Fibroblast of lung (primary cell): ENCODE data around the gene SAYSD1. TPM values are rescaled to one million over a fixed set of nuclear protein-coding genes. Genes with fewer than 3 reads are reported as not detected.

Experiments
- DNase-seq, 2 donors: peaks; one replicate each; pipeline versions ENCODE4 v3.0.0 to v3.0.0-alpha.2; 2010; ENCODE audit warnings: low read depth in 2 of 2
- H2AFZ ChIP-seq: 2 replicates; pipeline ENCODE4 v1.5.1; 2012; ENCODE audit warnings: low read length, control low read depth, inconsistent platforms
- H3K27ac ChIP-seq: 2 replicates; pipeline ENCODE4 v1.5.1; 2011; ENCODE audit warnings: low read length, control low read depth; ENCODE audit not compliant: insufficient read depth
- H3K27me3 ChIP-seq: 2 replicates; pipeline ENCODE4 v1.5.1; 2011; ENCODE audit warnings: mild to moderate bottlenecking, low read length; ENCODE audit not compliant: control insufficient read depth, insufficient read depth
- H3K36me3 ChIP-seq: 2 replicates; pipeline ENCODE4 v1.5.1; 2011; ENCODE audit warnings: low read length; ENCODE audit not compliant: control insufficient read depth, insufficient read depth
- H3K4me1 ChIP-seq: 2 replicates; pipeline ENCODE4 v1.5.1; 2011; ENCODE audit warnings: low read length; ENCODE audit not compliant: control insufficient read depth, insufficient read depth; ENCODE audit errors: extremely low read depth
- H3K4me2 ChIP-seq: 2 replicates; pipeline ENCODE4 v1.5.1; 2011; ENCODE audit warnings: low read length, control low read depth; ENCODE audit not compliant: insufficient read depth; ENCODE audit errors: extremely low read depth
- H3K4me3 ChIP-seq, 4 experiments: fragments of 200-600 bp in 1 of 4; sonication (generic) in 1 of 4; replicated peaks in 1 of 4; 2 replicates each; pipeline ENCODE4 v1.5.1; 2011 to 2016; ENCODE audit warnings: low read length in 4 of 4, low read depth in 3 of 4, mild to moderate bottlenecking in 3 of 4, control low read depth in 2 of 4, inconsistent platforms in 1 of 4, mixed read lengths in 1 of 4; ENCODE audit not compliant: insufficient read depth in 1 of 4; ENCODE audit errors: control extremely low read depth in 1 of 4
- H3K79me2 ChIP-seq: 2 replicates; pipeline ENCODE4 v1.5.1; 2012; ENCODE audit warnings: mild to moderate bottlenecking, low read length, inconsistent platforms; ENCODE audit not compliant: control insufficient read depth, insufficient read depth
- H3K9ac ChIP-seq: 2 replicates; pipeline ENCODE4 v1.5.1; 2011; ENCODE audit warnings: mild to moderate bottlenecking, low read length, control low read depth; ENCODE audit not compliant: insufficient read depth
- H3K9me3 ChIP-seq: 2 replicates; pipeline ENCODE4 v1.5.1; 2012; ENCODE audit warnings: low read depth, low read length; ENCODE audit not compliant: control insufficient read depth, insufficient read depth
- H4K20me1 ChIP-seq: 2 replicates; pipeline ENCODE4 v1.5.1; 2011; ENCODE audit warnings: low read length; ENCODE audit not compliant: control insufficient read depth, insufficient read depth; ENCODE audit errors: extremely low read depth
- EZH2 ChIP-seq: IDR thresholded peaks from 2 replicates; pipeline ENCODE4 v1.5.1; 2012; ENCODE audit warnings: low read length, control low read depth, mild to moderate bottlenecking; ENCODE audit errors: missing control alignments
- polyA plus RNA-seq, 2 donors: library from polyadenylated mRNA; depleted of rRNA in 1 of 2; stranded (reverse) in 1 of 2; unstranded in 1 of 2; fragments of >200 nt; gene quantifications; 2 replicates each; pipeline ENCODE4 v1.2.1, GENCODE V29; 2011 to 2012; ENCODE audit warnings: missing spikeins in 1 of 2
- total RNA-seq: library from RNA; depleted of rRNA; stranded (reverse); fragments of >200 nt; gene quantifications from 2 replicates; pipeline ENCODE4 v1.2.1, GENCODE V29; 2014
- TF ChIP-seq, protein P1 (sequence below), 2 donors: IDR thresholded peaks in 1 of 2; conservative IDR thresholded peaks in 1 of 2; 1 replicate in 1 of 2; 2 replicates in 1 of 2; pipeline ENCODE4 v1.5.1; 2011 to 2012; ENCODE audit warnings: low read length in 2 of 2, control low read depth in 1 of 2, inconsistent platforms in 1 of 2, low read depth in 1 of 2, mild to moderate bottlenecking in 1 of 2

SAYSD1 gene
- total and polyA plus RNA-seq, 2 donors (not counting 1 experiment from before 2014, with no cell fraction given): 11.9 to 13.9 TPM

DNA sequence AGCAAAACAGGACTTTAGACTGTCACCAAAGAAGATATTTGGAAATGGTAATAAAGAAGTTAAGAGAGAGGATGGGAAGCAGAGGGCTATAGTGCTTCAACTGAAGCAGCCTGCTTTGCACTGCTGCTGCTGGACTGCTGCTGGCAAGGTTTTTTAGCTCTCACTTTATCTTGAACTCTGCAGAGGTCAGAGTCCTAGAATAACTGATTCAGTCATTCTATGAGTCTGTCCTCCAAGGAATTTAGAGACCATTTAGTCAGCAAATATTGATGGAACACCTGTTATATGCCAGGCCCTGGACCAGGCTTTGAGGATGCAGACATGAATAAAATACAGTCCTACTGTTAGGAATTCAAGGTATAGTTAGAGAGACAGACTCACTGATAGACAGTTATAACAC, 9.1 kb upstream of the SAYSD1 start:
- DNase-seq: no peak
- no peak for TF ChIP-seq EZH2
- TF ChIP-seq, protein P1, sequence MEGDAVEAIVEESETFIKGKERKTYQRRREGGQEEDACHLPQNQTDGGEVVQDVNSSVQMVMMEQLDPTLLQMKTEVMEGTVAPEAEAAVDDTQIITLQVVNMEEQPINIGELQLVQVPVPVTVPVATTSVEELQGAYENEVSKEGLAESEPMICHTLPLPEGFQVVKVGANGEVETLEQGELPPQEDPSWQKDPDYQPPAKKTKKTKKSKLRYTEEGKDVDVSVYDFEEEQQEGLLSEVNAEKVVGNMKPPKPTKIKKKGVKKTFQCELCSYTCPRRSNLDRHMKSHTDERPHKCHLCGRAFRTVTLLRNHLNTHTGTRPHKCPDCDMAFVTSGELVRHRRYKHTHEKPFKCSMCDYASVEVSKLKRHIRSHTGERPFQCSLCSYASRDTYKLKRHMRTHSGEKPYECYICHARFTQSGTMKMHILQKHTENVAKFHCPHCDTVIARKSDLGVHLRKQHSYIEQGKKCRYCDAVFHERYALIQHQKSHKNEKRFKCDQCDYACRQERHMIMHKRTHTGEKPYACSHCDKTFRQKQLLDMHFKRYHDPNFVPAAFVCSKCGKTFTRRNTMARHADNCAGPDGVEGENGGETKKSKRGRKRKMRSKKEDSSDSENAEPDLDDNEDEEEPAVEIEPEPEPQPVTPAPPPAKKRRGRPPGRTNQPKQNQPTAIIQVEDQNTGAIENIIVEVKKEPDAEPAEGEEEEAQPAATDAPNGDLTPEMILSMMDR (conservative IDR thresholded peaks at IDR 0.05 in 1 of 2, IDR thresholded peaks at IDR 0.05 in 1 of 2; ENCODE audit: low read depth in 1 of 2, low read length in 2 of 2): no peak
- Histone ChIP-seq H3K36me3 (no peaks in the 10 kb centered on the region), H3K79me2 (no peaks in the 10 kb centered on the region), H2AFZ (no peak overlapping the region), H3K27ac (no peak overlapping the region), H3K4me2 (no peak overlapping the region), H4K20me1 (peaks cover 2% of the 10 kb centered on the region), H3K9me3 (no peaks in the 10 kb centered on the region), H3K27me3 (no peaks in the 10 kb centered on the region), H3K9ac (no peak overlapping the region), H3K4me3 (no peak overlapping the region), H3K4me1 (no peaks in the 10 kb centered on the region)

DNA sequence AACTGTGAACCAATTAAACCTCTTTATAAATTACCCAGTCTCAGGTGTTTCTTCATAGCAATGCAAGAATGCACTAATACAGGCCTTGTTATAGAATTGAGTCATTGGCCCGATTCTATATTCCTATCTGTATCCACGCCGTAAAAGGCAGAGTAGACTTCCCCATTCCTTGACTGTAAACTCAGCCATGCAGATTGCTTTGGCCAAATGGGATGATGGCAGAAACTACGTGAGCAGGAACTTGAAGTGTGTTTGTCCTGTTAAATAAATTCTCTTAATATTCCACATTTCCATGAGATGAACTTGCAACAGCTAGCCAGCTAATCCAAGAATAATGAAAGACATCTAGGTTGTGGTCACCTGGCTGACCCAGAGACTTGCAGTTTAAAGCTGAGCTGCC, 3.9 kb upstream of the SAYSD1 start:
- Histone ChIP-seq H3K27me3 (no peaks in the 10 kb centered on the region), H4K20me1 (no peaks in the 10 kb centered on the region), H3K4me2 (no peak overlapping the region), H3K4me3 (no peak overlapping the region), H3K9ac (no peak overlapping the region), H3K79me2 (no peaks in the 10 kb centered on the region), H3K36me3 (no peaks in the 10 kb centered on the region), H2AFZ (no peak overlapping the region), H3K4me1 (peaks cover 3% of the 10 kb centered on the region), H3K27ac (no peak overlapping the region), H3K9me3 (no peaks in the 10 kb centered on the region)
- no peak for DNase-seq
- TF ChIP-seq, protein P1 (conservative IDR thresholded peaks at IDR 0.05 in 1 of 2, IDR thresholded peaks at IDR 0.05 in 1 of 2; ENCODE audit: low read depth in 1 of 2, low read length in 2 of 2): no peak
- no peak for TF ChIP-seq EZH2

DNA sequence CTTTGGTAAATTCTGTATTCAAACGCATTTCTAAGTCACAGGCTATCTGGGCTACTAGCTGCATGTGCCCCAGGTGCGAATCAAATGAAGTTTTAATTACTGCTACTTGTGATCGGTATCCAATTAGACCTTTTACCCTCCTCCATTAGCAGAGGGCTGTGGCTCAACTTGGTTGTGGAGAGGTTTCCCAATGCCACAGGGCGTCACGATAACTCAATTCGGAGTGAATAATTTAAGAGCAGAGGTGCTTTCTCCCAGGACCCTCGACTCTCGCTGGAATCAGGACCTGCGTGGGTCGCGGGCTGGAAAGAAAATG, 640 bp downstream of the SAYSD1 start:
- peak overlapping the region; percentile 93 for H3K9ac ChIP-seq
- peaks cover 3% of the 10 kb centered on the region for H3K4me1 ChIP-seq
- peak overlapping the region; percentile 81 for H3K27ac ChIP-seq
- no peaks in the 10 kb centered on the region for H3K27me3 ChIP-seq
- H3K79me2 ChIP-seq: no peaks in the 10 kb centered on the region
- no peaks in the 10 kb centered on the region for H4K20me1 ChIP-seq
- H3K36me3 ChIP-seq: no peaks in the 10 kb centered on the region
- no peaks in the 10 kb centered on the region for H3K9me3 ChIP-seq
- DNase-seq: no peak
- H3K4me2 ChIP-seq: peak overlapping the region; percentile 88
- H2AFZ ChIP-seq: peak overlapping the region; percentile 91
- TF ChIP-seq, protein P1 (conservative IDR thresholded peaks at IDR 0.05 in 1 of 2, IDR thresholded peaks at IDR 0.05 in 1 of 2; ENCODE audit: low read depth in 1 of 2, low read length in 2 of 2): no peak
- TF ChIP-seq EZH2: no peak
- peak overlapping the region; percentile 70 to 83 (median 80) for H3K4me3 ChIP-seq
